Lower lobe of right lung (tissue), 2 donors: ENCODE measurements around the gene CFAP46. TPM values are rescaled to one million over a fixed set of nuclear protein-coding genes. Genes with fewer than 3 reads are reported as not detected.
A peak's percentile ranks its signal among the peaks of the same experiment; 100 is the strongest.

Source experiments
- ATAC-seq, 2 donors: fragments of 200-7000 bp; cut with Tn5 transposase; one replicate each; pipeline ENCODE4 v1.9.1; 2020 to 2022; ENCODE audit warnings: mild to moderate bottlenecking in 2 of 2, moderate library complexity in 2 of 2
- DNase-seq: peaks from one replicate; pipeline ENCODE4 v3.0.0-alpha.2; 2020
- H3K27ac ChIP-seq: fragments of 200-600 bp; one replicate; pipeline ENCODE4 v1.8.0; 2022
- H3K27me3 ChIP-seq: fragments of 200-600 bp; one replicate; pipeline ENCODE4 v1.8.0; 2022; ENCODE audit warnings: low read depth
- H3K36me3 ChIP-seq: fragments of 200-600 bp; one replicate; pipeline ENCODE4 v1.8.0; 2022; ENCODE audit warnings: mild to moderate bottlenecking
- H3K4me1 ChIP-seq: fragments of 200-600 bp; one replicate; pipeline ENCODE4 v1.8.0; 2022
- H3K4me3 ChIP-seq: fragments of 200-600 bp; one replicate; pipeline ENCODE4 v1.8.0; 2022; ENCODE audit warnings: mild to moderate bottlenecking
- H3K9me3 ChIP-seq: fragments of 200-600 bp; one replicate; pipeline ENCODE4 v1.8.0; 2022
- CTCF ChIP-seq: fragments of 200-600 bp; IDR thresholded peaks from one replicate; pipeline ENCODE4 v1.8.0; 2022; ENCODE audit warnings: antibody characterized with exemption, mild to moderate bottlenecking
- intact Hi-C: fragments of 100-400 bp; cut with DNase I; formaldehyde crosslinking; loops from one replicate; pipeline ENCODE4 v1.11.0; 2022
- total RNA-seq: library from RNA; stranded (reverse); fragmentation: NEBNext Ultra II Directional; extraction: Animal tissue kit (Norgen Biotek cat#: 25700); gene quantifications from one replicate; pipeline ENCODE4 v1.2.1, GENCODE V29; 2021
- donor health status: DM: no; HTN: yes; CAD: no; lungs with severe emphysema.

CFAP46 gene
- total RNA-seq, 1 donor from 2014 or later = 9.0 TPM

GRCh38 chr10:132916956-132917666, 25.3 kb downstream of the CFAP46 start:
- intact Hi-C loops = no loop called here
- ATAC-seq = no peak

GRCh38 chr10:132916421-132916841, 25.9 kb downstream of the CFAP46 start:
- DNase-seq = peak; percentile 41
- Histone ChIP-seq H3K36me3 (no peaks in the 10 kb centered on the region), H3K4me3 (no peak overlapping the region), H3K27ac (no peak overlapping the region), H3K4me1 (no peaks in the 10 kb centered on the region), H3K27me3 (peaks cover 13% of the 10 kb centered on the region), H3K9me3 (no peaks in the 10 kb centered on the region)
- no peak for ATAC-seq
- intact Hi-C loops = no loop called here
- no peak for TF ChIP-seq CTCF

More at GRCh38 chr10:132916956-132917666, 25.3 kb downstream of the CFAP46 start:
- no peak overlapping the region for H3K27ac ChIP-seq
- peaks cover 13% of the 10 kb centered on the region for H3K27me3 ChIP-seq
- DNase-seq = peak; percentile 26
- H3K36me3 ChIP-seq = no peaks in the 10 kb centered on the region
- H3K4me1 ChIP-seq = no peaks in the 10 kb centered on the region
- H3K4me3 ChIP-seq = no peak overlapping the region
- no peak for TF ChIP-seq CTCF
- H3K9me3 ChIP-seq = no peaks in the 10 kb centered on the region

- Histone ChIP-seq H3K27ac (no peak overlapping the region), H3K36me3 (no peaks in the 10 kb centered on the region), H3K4me1 (no peaks in the 10 kb centered on the region), H3K27me3 (peaks cover 7% of the 10 kb centered on the region), H3K9me3 (no peaks in the 10 kb centered on the region), H3K4me3 (no peak overlapping the region)
- no peak for TF ChIP-seq CTCF
- ATAC-seq (no peak), DNase-seq (no peak)
- intact Hi-C loops = no loop called here
These were observed 27.0 kb downstream of the CFAP46 start for GRCh38 chr10:132915411-132915810.

GRCh38 chr10:132914732-132915131, 27.6 kb downstream of the CFAP46 start:
- DNase-seq = no peak
- Histone ChIP-seq H3K27me3 (peaks cover 7% of the 10 kb centered on the region), H3K4me1 (no peaks in the 10 kb centered on the region), H3K4me3 (no peak overlapping the region), H3K36me3 (no peaks in the 10 kb centered on the region), H3K9me3 (no peaks in the 10 kb centered on the region), H3K27ac (no peak overlapping the region)
- no peak for ATAC-seq
- intact Hi-C loops = no loop called here
- no peak for TF ChIP-seq CTCF

GRCh38 chr10:132913559-132914115, 28.7 kb downstream of the CFAP46 start:
- DNase-seq (no peak), ATAC-seq (no peak)
- no peak for TF ChIP-seq CTCF
- Histone ChIP-seq H3K4me1 (no peaks in the 10 kb centered on the region), H3K27me3 (peaks cover 7% of the 10 kb centered on the region), H3K4me3 (no peak overlapping the region), H3K36me3 (no peaks in the 10 kb centered on the region), H3K27ac (no peak overlapping the region), H3K9me3 (no peaks in the 10 kb centered on the region)
- intact Hi-C loops = no loop called here
